ENCODE measurements around the gene PPP1R1A.

- TF ChIP-seq POLR2A (IDR thresholded peaks at IDR 0.05) = no peak
- TF ChIP-seq CTCF (IDR thresholded peaks at IDR 0.05) = no peak
These were observed 15.4 kb upstream of the PPP1R1A start for GRCh38 chr12:54603872-54604271.
